ENCODE results near the gene POTEH.
"Not testable (repeated sequence)": the region's sequence is repeated elsewhere in the genome, so short reads cannot be mapped to it uniquely, and the experiment has no call there.

Gene POTEH

GRCh38 chr22:15684695-15685094 is 5.1 kb upstream of the POTEH start:
- H3K27me3 ChIP-seq (replicated peaks; ENCODE audit: control insufficient read depth, insufficient read depth, low read length, poor library complexity, severe bottlenecking); H3K4me1 ChIP-seq (ENCODE audit: control insufficient read depth, insufficient read depth, low read length, poor library complexity, severe bottlenecking); DNase-seq: not testable (repeated sequence)

DNA sequence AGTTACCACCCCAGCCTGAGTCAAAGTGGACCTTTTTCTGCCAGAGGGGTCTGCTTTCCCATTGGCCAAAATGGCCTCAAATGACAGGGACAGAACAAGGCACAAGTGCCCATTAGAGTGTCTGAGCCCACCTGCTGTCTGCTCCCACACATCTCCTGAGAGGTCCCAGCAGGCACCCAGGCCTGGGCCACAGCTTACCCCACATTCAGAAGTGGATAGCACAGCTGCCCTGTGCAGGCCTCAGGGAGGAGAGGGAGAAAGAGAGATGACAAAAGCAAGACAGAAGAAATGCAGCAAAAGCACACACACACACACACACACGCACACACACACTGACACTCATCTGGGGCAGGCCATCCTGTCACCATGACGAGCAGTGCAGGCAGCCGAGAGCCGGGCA is 4.2 kb upstream of the POTEH start:
- H3K4me1 ChIP-seq (ENCODE audit: control insufficient read depth, insufficient read depth, low read length, poor library complexity, severe bottlenecking); H3K4me3 ChIP-seq (ENCODE audit: insufficient read depth, low read depth, low read length, poor library complexity, severe bottlenecking); H3K27ac ChIP-seq (ENCODE audit: insufficient read depth, low read length, poor library complexity, severe bottlenecking); DNase-seq; H3K36me3 ChIP-seq (ENCODE audit: control insufficient read depth, insufficient read depth, low read length); H3K9me3 ChIP-seq (ENCODE audit: control insufficient read depth, low read length); H3K27me3 ChIP-seq (replicated peaks; ENCODE audit: control insufficient read depth, insufficient read depth, low read length, poor library complexity, severe bottlenecking): not testable (repeated sequence)

More at GRCh38 chr22:15684695-15685094, 5.1 kb upstream of the POTEH start:
- not testable (repeated sequence) for H3K27ac ChIP-seq (ENCODE audit: insufficient read depth, low read length, poor library complexity, severe bottlenecking); H3K36me3 ChIP-seq (ENCODE audit: control insufficient read depth, insufficient read depth, low read length); H3K9me3 ChIP-seq (ENCODE audit: control insufficient read depth, low read length); H3K4me3 ChIP-seq (ENCODE audit: insufficient read depth, low read depth, low read length, poor library complexity, severe bottlenecking)

DNA sequence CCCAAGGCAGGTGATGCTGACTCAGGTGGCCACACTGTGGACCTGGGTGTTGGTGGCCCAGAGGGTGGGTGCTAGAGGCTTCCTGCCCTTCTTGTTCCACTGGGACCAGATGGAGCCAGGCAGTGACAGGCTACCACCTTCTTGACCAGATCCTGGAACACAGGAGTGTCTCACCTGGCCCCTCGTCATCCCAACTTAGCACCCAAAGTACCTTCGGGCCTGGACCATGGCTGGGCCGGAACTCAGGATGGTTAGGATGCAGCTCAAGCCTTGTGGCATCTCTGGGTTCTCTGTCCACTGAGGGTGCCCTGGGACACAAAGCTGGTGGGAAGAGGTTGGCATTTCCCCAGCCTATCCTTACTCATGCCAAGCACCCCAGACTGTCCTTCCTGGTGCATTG is 2.7 kb upstream of the POTEH start:
- H3K4me3 ChIP-seq (ENCODE audit: insufficient read depth, low read depth, low read length, poor library complexity, severe bottlenecking); H3K4me1 ChIP-seq (ENCODE audit: control insufficient read depth, insufficient read depth, low read length, poor library complexity, severe bottlenecking); H3K9me3 ChIP-seq (ENCODE audit: control insufficient read depth, low read length); H3K27me3 ChIP-seq (replicated peaks; ENCODE audit: control insufficient read depth, insufficient read depth, low read length, poor library complexity, severe bottlenecking); DNase-seq; H3K27ac ChIP-seq (ENCODE audit: insufficient read depth, low read length, poor library complexity, severe bottlenecking); H3K36me3 ChIP-seq (ENCODE audit: control insufficient read depth, insufficient read depth, low read length): not testable (repeated sequence)

DNA sequence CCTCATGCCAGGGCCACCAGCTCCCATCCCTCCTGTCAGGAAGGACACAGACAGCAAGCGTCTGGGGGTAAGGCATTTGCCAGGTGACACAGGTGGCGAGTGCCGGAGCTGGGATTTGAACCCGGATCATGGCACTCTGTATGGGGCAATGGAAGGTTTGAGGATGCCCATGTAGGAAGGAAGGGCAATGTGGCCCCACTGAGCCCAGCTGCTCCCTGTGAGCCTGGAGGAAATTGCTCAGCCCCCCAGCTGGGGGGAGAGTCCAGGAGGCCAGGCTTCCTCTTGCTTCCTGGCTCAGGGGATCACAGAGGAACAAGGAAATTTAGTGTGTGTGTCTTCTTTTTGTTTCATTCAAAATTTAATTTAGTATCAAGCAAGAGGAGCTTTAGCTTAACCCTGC is 2.1 kb upstream of the POTEH start:
- H3K9me3 ChIP-seq (ENCODE audit: control insufficient read depth, low read length); H3K4me3 ChIP-seq (ENCODE audit: insufficient read depth, low read depth, low read length, poor library complexity, severe bottlenecking); H3K27me3 ChIP-seq (replicated peaks; ENCODE audit: control insufficient read depth, insufficient read depth, low read length, poor library complexity, severe bottlenecking); H3K36me3 ChIP-seq (ENCODE audit: control insufficient read depth, insufficient read depth, low read length); H3K4me1 ChIP-seq (ENCODE audit: control insufficient read depth, insufficient read depth, low read length, poor library complexity, severe bottlenecking); H3K27ac ChIP-seq (ENCODE audit: insufficient read depth, low read length, poor library complexity, severe bottlenecking); DNase-seq: not testable (repeated sequence)

GRCh38 chr22:15688090-15688489 is 1.7 kb upstream of the POTEH start:
- not testable (repeated sequence) for DNase-seq

GRCh38 chr22:15689012-15689748 is 646 bp upstream of the POTEH start:
- H3K27me3 ChIP-seq (replicated peaks; ENCODE audit: control insufficient read depth, insufficient read depth, low read length, poor library complexity, severe bottlenecking); H3K36me3 ChIP-seq (ENCODE audit: control insufficient read depth, insufficient read depth, low read length); H3K27ac ChIP-seq (ENCODE audit: insufficient read depth, low read length, poor library complexity, severe bottlenecking); H3K4me1 ChIP-seq (ENCODE audit: control insufficient read depth, insufficient read depth, low read length, poor library complexity, severe bottlenecking); H3K9me3 ChIP-seq (ENCODE audit: control insufficient read depth, low read length); DNase-seq; H3K4me3 ChIP-seq (ENCODE audit: insufficient read depth, low read depth, low read length, poor library complexity, severe bottlenecking): not testable (repeated sequence)

More at GRCh38 chr22:15688090-15688489, 1.7 kb upstream of the POTEH start:
- H3K9me3 ChIP-seq (ENCODE audit: control insufficient read depth, low read length); H3K27ac ChIP-seq (ENCODE audit: insufficient read depth, low read length, poor library complexity, severe bottlenecking); H3K4me1 ChIP-seq (ENCODE audit: control insufficient read depth, insufficient read depth, low read length, poor library complexity, severe bottlenecking); H3K27me3 ChIP-seq (replicated peaks; ENCODE audit: control insufficient read depth, insufficient read depth, low read length, poor library complexity, severe bottlenecking); H3K4me3 ChIP-seq (ENCODE audit: insufficient read depth, low read depth, low read length, poor library complexity, severe bottlenecking); H3K36me3 ChIP-seq (ENCODE audit: control insufficient read depth, insufficient read depth, low read length): not testable (repeated sequence)

GRCh38 chr22:15713600-15713999 is 23.8 kb downstream of the POTEH start:
- not testable (repeated sequence) for H3K9me3 ChIP-seq (ENCODE audit: control insufficient read depth, low read length); DNase-seq; H3K27me3 ChIP-seq (replicated peaks; ENCODE audit: control insufficient read depth, insufficient read depth, low read length, poor library complexity, severe bottlenecking); H3K4me3 ChIP-seq (ENCODE audit: insufficient read depth, low read depth, low read length, poor library complexity, severe bottlenecking); H3K27ac ChIP-seq (ENCODE audit: insufficient read depth, low read length, poor library complexity, severe bottlenecking); H3K36me3 ChIP-seq (ENCODE audit: control insufficient read depth, insufficient read depth, low read length); H3K4me1 ChIP-seq (ENCODE audit: control insufficient read depth, insufficient read depth, low read length, poor library complexity, severe bottlenecking)

DNA sequence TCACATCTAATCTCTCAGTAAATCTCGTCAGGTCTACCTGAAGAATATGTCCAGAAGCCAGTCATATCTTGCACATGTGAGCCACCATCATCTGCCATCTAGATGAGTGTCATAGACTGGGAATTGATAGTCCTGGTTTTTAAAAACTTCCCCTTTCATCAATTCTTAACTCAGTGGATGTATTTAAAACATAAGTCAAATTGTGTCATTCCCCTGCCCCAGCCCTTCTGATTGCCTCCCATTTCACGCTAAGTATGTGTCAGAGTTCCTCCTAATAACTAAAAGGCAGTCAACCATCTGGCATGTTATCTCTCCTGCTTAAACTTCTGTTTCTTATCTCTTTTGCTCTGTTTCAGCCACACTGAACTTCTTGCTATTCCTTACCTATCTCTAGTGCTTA is 24.3 kb downstream of the POTEH start:
- DNase-seq; H3K36me3 ChIP-seq (ENCODE audit: control insufficient read depth, insufficient read depth, low read length); H3K27ac ChIP-seq (ENCODE audit: insufficient read depth, low read length, poor library complexity, severe bottlenecking); H3K27me3 ChIP-seq (replicated peaks; ENCODE audit: control insufficient read depth, insufficient read depth, low read length, poor library complexity, severe bottlenecking); H3K9me3 ChIP-seq (ENCODE audit: control insufficient read depth, low read length); H3K4me3 ChIP-seq (ENCODE audit: insufficient read depth, low read depth, low read length, poor library complexity, severe bottlenecking); H3K4me1 ChIP-seq (ENCODE audit: control insufficient read depth, insufficient read depth, low read length, poor library complexity, severe bottlenecking): not testable (repeated sequence)

DNA sequence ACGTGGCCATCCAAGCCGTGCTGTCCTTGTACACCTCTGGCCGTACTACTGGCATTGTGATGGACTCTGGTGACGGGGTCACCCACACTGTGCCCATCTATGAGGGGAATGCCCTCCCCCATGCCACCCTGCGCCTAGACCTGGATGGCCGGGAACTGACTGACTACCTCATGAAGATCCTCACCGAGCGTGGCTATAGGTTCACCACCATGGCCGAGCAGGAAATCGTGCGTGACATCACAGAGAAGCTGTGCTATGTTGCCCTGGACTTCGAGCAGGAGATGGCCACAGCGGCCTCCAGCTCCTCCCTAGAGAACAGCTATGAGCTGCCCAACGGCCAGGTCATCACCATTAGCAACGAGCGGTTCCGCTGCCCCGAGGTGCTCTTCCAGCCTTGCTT is 32.1 kb downstream of the POTEH start:
- H3K27me3 ChIP-seq (replicated peaks; ENCODE audit: control insufficient read depth, insufficient read depth, low read length, poor library complexity, severe bottlenecking); H3K9me3 ChIP-seq (ENCODE audit: control insufficient read depth, low read length); H3K27ac ChIP-seq (ENCODE audit: insufficient read depth, low read length, poor library complexity, severe bottlenecking); H3K4me1 ChIP-seq (ENCODE audit: control insufficient read depth, insufficient read depth, low read length, poor library complexity, severe bottlenecking); DNase-seq; H3K36me3 ChIP-seq (ENCODE audit: control insufficient read depth, insufficient read depth, low read length); H3K4me3 ChIP-seq (ENCODE audit: insufficient read depth, low read depth, low read length, poor library complexity, severe bottlenecking): not testable (repeated sequence)

DNA sequence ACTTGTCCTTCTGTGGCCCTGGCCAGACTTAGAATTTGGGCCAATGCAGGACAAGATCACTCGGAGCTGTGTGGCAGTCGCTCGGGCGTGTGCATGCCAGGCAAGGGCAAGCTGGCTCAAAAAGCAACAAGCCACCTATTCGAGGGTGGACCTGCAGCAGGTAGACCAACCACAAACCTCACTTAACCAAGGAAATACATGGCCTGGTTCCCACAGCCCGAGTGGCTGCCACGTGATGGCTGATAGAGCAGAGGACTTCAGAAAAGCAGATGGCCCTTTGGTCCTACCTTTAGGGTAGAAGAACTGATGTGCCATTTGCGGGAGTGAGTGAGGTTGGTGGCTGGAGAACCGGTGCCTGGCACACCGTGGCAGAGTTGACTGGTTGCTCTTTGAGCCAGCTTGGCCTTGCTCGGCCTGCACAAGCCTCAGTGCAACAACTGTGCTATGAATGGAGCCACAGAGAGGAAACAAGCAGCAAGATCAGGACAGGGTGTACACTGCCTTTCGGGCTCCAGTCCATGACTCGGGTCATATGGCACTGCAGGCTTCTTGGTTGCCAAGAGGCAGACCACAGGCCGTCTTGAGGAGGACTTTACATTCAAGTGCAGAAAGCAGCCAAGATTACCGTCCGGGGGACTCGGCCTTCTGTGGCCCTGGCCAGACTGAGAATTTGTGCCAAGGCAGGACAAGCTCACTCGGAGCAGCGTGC is 39.5 kb downstream of the POTEH start:
- not testable (repeated sequence) for H3K4me3 ChIP-seq (ENCODE audit: insufficient read depth, low read depth, low read length, poor library complexity, severe bottlenecking); H3K27me3 ChIP-seq (replicated peaks; ENCODE audit: control insufficient read depth, insufficient read depth, low read length, poor library complexity, severe bottlenecking); H3K36me3 ChIP-seq (ENCODE audit: control insufficient read depth, insufficient read depth, low read length); H3K27ac ChIP-seq (ENCODE audit: insufficient read depth, low read length, poor library complexity, severe bottlenecking); H3K9me3 ChIP-seq (ENCODE audit: control insufficient read depth, low read length); DNase-seq; H3K4me1 ChIP-seq (ENCODE audit: control insufficient read depth, insufficient read depth, low read length, poor library complexity, severe bottlenecking)
